Astrocyte (in vitro differentiated cells and primary cell): Measurements from ENCODE around the gene TGFB1I1.

Source experiments
- CTCF ChIP-seq: IDR thresholded peaks from 2 replicates; pipeline ENCODE4 v1.5.1; 2011; ENCODE audit warnings: low read depth, mild to moderate bottlenecking, inconsistent platforms, low read length, moderate library complexity; ENCODE audit not compliant: insufficient read depth
- EZH2 ChIP-seq: IDR thresholded peaks from 2 replicates; pipeline ENCODE4 v1.6.1; 2012; ENCODE audit warnings: mild to moderate bottlenecking, low read length, inconsistent platforms; ENCODE audit not compliant: insufficient read depth

GRCh38 chr16:31502981-31503380 lies 31.0 kb downstream of the TGFB1I1 start:
- TF ChIP-seq CTCF (no peak), EZH2 (no peak)
